ENCODE results near the gene MRPL34. TPM values are rescaled to one million over a fixed set of nuclear protein-coding genes. Genes with fewer than 3 reads are reported as not detected.

The MRPL34 gene
- total and polyA plus RNA-seq, 9 of the 15 experiments (the other 6 are each of a cell fraction or from before 2014, with no cell fraction given) = 11.5 to 256 (median 72.5) TPM

- TF ChIP-seq E2F8 (IDR thresholded peaks at IDR 0.05; ENCODE audit: low read depth, partially characterized antibody) (peak; percentile 31), ETS1 (conservative IDR thresholded peaks at IDR 0.05; ENCODE audit: control insufficient read depth, low read depth, low read length) (no peak), NKRF (IDR thresholded peaks at IDR 0.05; ENCODE audit: borderline replicate concordance) (peak; percentile 41; the same call in 1 of the 2 replicates), CEBPZ (IDR thresholded peaks at IDR 0.05; ENCODE audit: borderline replicate concordance, low read depth, low read length) (no peak), POLR2H (tag; IDR thresholded peaks at IDR 0.05; ENCODE audit: low read depth) (no peak), TAF1 (IDR thresholded peaks at IDR 0.05; ENCODE audit: control insufficient read depth, extremely low read depth, insufficient read depth, low read length, severe bottlenecking) (no peak), CSDE1 (IDR thresholded peaks at IDR 0.05) (no peak), ZNF507 (tag; conservative IDR thresholded peaks at IDR 0.05) (no peak), ZKSCAN8 (CRISPR knock-in tag; IDR thresholded peaks at IDR 0.05) (no peak), EHMT2 (IDR thresholded peaks at IDR 0.05) (0 out of 2 replicates have a peak, but pooled peaks have one; percentile 36), NR3C1 (CRISPR knock-in tag; IDR thresholded peaks at IDR 0.05) (no peak), FOXP4 (CRISPR knock-in tag; IDR thresholded peaks at IDR 0.05; ENCODE audit: borderline replicate concordance) (no peak; the same call in 1 of the 2 replicates)
Observed at GRCh38 chr19:17260842-17261325, 44.8 kb upstream of the MRPL34 start (continued).

All from K562 (cell line).